CD4-positive, alpha-beta T cell treated with Interferon alpha-2 for 1 hour (primary cell): ENCODE data around the gene DGKQ.
A peak's percentile ranks its signal among the peaks of the same experiment; 100 is the strongest.
"Not testable (repeated sequence)": the region's sequence is repeated elsewhere in the genome, so short reads cannot be mapped to it uniquely, and the experiment has no call there.

Source experiments
- DNase-seq, 2 donors: peaks; one replicate each; pipeline ENCODE4 v3.0.0-alpha.2; 2020 to 2022

The DGKQ gene

DNA sequence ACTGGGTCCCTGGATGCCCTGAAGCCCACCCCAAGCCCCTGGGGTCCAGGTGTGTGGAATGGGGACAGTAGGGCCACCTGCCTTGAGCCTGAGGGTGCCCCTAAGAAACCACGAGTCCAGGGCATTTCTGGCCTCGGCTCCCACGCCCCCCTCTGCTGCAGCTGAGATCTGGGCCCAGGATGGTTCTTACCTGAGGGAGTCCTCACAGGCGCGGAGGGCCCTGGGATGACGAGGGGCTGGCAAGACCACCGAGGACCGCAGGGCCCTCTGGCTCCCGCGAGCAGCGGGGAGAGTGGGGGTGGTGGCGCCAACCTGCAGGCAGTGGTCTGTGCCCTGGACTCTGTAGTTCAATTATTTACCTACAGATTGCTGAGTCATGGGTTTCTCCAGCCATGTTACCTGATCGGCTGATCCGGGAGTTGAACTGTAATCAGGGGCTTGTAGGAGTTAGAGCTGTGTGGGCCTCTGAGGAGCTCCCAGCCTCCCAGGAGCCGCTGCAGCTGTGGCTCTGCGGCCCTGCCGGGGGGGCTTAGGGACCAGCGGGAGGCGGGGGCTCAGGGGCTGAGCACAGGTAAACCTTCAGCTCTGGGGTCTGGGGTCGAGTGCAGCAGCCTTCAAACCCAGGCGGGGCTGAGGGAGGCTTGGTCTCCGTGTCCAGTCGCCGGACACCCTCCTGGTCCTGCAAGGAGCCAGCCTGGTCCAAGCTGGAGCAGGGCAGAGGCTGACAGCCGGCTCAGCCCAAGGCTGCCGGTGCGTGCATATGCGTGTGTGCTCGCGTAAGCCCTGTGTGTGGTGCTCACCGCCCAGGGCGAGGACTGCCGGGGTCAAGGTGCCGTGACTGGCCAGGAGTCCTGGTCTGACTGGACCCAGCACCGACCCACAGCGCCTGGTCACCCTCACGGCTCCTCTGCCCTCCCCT lies 20.0 kb upstream of the DGKQ start, which contains the start of gene SLC26A1:
Gene SLC26A1, minus strand, starts transcription at position 294 of the 919 bp plus-strand sequence. CDS start 1,701 bp downstream, outside the sequence.
- no peak for DNase-seq

DNA sequence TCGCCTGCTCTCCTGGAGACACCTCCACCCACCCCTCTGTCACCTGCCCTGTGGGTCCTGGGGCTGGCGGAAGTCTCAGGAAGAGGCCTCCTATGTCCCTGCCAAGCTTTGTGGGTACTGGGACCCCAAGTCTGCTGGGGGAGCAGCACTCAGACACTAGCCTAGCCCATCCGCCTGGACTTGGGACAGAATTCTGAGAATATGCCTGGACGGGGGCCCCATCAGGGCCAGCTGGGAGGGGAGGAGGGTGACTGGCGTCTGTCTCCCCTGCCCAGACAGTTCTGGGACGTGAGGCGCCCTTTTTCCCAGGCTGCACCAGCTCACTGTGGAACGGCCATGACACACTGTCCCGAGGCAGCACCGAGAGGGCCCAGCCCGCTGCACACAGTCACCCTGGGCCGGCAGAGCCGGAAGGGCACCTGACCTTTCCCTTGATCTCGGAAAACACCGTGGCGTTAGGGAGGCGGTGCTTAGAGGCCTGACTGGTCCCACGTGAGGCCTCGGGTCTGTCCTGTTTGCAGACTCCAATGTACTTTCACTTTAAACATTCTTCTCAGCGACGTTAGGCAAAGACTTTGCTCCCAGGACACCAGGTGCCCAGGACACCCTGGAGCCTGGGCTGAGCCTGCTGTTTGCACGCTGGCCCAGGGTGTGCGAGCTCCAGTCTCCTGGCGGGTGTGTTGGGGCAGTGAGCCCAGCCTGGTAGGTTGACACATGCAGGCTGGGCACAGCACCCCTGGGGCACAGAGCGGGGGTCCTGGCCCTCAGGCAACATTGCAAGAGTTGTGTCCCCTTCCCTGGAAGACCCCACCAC lies 19.1 kb upstream of the DGKQ start:
- DNase-seq = no peak

DNA sequence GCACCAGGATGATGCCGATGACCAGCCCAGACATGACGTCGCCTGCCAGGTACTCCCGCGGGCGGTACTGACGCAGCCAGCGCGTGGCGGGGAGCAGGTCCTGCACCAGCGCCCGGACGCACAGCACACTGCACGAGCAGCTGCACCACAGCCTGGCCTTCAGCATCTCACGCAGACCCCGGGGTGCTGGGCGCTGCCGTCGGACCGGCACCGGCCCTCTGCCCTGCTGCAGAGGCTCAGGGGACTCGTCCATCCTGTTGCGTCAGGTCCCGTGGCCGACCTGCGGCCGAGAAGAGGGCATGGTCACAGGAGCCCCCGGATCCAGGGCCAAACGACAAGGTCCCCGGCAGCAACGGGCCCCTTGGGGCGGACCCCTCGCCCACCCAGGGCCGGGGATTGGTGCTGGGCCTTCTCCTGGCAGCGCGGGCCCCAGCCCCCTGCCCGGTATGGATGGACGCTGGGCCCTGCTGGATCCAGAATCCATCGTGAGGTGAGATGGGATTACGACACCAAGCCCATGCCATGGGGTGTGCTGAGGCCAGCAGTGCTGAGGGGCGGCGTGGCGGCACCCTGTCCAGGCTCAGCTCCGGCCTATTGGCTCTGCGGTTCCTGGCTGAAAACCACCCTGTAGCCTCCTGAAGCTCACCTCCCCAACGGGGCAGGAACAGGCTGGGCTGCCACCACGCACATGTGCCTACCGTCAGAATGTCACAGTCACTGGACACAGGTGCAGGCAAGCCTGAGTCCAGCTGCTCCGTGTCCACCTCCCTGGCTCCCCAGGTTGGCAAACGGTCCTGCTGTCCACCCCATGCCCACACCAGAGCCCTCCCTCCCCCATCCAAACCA lies 18.3 kb upstream of the DGKQ start:
- DNase-seq = no peak

DNA sequence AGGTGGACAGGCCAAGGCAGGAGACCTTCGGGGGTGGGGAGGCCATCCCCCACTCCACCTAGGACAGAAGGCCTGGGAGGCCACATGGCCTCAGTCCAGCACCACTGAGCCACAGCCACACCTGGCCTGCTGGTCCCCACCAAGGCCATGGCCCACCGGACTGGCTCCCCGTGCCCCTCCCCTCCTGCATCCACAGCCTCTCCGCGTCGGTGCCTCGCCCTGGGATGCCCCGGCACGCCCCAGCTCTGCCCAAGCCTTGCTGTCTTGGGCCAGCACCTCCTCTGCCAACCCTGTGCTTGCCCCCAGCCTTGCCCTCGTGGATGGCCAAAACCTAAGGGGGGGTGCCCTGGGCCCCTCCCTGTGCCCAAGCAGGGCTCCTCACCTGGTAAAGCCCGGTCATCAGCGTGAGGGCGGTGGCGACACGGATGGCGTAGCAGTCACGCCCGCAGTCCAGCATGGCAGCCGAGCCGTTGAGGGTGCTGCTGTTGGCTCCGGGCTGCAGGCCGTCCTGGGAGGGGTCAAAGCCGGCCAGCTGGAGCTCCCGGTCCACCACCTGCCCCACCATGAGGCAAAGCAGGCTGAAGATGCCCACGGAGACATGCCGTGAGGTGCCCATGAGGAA lies 17.5 kb upstream of the DGKQ start:
- no peak for DNase-seq

DNA sequence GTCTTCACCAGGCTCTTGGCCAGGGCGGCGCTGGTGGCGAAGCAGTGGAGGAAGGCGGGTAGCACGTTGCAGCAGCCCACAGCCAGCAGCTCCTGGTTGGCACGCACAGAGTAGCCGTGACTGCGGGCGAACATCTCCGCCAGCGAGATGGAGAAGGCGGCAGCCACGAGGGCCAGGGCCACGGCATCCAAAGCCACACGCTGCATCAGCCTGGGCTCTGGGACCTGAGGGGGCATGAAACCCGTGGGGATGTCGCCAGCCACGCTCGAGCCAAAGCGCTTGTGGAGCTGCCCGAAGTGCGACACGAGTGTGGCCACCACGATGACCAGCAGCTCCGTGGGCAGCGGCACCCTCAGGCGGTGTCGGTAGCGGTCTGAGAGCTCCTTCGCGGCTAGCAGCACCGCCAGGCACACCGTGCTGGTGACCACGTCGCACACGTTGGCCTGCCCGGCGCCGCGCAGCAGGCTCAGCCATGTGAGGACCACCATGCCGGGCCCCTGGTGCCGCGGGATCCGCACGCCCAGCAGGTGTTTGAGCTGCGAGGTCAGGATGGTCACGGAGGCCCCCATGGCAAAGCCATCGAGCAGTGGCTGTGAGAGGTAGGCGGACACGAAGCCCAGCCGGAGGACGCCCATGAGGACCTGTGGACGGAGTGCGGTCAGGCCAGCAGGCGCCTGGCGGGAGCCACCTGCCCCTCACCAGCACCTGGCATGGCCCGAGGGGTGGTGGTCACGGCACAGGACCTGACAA lies 16.5 kb upstream of the DGKQ start:
- DNase-seq = no peak

DNA sequence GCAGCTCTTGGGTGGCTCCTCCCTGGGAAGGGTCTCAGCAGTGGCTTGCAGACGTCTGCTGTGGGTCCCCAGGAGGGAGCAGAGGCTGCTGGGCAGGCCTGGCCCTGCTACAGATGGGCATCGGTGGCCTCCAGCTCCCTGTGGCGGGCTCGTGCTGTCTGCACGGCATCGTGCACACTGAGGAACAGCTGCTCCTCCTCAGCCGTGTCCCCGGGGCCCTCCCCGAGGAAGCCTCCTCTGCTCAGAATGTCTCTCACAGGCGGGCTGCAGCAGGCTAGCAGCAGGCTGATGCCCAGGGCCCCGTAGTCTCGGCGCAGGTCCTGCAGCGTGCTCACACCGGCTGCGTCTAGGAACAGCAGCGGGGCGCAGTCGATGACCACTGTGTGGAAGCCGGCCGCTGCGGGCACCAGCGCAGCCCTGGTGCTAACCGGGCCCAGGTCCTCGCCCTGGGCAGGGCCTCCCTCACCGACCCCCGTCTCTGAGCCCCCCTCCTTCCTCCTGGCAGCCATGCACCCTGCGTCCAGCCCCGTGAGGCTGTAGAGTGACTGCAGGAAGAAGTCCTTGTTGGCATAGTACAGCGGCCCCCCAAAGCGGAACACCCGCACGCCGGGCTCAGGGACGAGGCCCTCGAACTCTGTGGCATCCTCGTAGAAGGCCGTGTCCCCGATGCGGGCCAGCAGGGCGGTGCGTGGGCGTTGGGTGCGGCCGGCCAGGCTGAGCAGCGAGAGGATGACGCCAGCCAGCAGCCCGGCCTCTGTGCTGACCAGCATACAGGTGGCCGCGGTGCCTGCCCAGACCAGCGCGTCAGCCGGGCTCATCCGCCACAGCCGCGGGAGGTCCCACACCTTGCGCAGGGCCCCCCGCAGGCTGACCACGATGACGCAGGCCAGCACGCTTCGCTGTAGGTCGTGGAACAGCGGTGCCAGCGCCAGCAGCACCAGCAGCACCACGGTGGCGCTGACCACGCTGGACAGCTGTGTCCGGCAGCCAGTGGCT lies 15.7 kb upstream of the DGKQ start:
- DNase-seq = no peak

DNA sequence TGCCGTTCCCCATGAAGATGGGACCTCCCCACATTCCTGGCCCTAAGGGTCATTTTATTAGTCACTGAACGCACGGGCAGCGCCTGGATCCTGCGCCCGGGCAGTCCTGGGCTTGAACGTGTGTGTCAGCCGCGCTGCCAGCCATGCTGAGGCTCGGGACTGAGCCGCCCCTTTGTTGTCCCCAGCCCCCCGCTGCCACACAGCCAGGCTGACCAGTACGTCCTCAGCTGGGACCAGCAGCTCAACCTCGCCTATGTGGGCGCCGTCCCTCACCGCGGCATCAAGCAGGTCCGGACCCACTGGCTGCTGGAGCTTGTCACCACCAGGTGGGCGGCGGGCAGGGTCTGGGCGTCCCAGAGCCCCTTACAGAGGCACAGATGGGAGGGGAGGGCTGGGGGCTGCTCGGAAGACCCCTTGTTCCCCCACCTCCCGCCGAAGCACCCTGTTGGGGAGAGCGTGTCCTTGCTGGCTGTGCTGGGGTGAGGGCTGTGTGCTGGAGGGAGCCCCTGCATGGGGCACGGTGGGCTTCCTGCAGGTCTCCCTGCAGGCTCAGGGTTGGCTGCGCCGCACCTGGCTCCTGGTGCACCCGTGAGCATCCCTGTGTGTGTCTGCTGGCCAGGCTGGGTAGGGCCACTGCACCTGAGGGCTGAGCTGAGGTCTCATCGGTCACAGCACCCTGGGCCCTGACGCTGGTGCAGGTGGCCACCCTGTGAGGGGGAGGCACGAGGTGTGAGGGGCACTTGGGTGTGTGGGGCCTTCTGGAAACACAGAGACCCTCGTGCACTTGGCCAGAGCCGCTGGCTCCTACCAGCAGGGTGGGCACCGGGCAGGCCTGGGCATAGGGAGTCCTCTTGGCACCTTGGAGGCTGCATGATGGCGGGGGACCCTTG lies 14.5 kb upstream of the DGKQ start:
- DNase-seq = no peak

DNA sequence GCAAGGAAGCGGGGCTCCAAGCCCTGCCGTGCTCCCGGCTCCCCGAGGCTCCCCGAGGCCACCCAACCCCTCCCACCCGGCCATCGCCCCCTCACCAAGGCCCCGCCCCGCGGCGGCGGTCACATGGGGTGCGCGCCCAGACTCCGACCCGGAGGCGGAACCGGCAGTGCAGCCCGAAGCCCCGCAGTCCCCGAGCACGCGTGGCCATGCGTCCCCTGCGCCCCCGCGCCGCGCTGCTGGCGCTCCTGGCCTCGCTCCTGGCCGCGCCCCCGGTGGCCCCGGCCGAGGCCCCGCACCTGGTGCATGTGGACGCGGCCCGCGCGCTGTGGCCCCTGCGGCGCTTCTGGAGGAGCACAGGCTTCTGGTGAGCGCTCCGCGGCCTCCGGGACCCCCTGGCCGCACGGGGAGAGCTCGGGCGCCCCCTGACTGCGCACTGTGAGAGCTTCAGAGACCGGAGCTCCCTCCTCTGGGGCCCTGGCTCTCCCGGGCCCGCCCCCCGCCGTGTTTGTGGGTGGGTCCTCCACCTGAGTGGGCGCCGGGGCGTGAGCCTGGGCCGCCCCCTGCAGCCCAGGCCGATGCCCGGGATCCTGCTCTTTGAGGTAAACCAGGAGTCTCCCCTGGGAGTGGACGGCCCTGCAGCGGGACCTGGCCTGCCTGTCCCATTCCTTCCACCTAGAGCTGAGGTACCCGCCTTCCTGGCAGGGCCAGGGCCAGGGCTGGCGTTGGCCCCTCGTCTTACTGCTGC lies 13.7 kb upstream of the DGKQ start, which contains the start of gene IDUA:
Gene IDUA, plus strand, starts transcription at position 166 of the 745 bp plus-strand sequence. Its CDS starts 41 bp downstream, at position 207.
- DNase-seq = peak; percentile 82 to 88

DNA sequence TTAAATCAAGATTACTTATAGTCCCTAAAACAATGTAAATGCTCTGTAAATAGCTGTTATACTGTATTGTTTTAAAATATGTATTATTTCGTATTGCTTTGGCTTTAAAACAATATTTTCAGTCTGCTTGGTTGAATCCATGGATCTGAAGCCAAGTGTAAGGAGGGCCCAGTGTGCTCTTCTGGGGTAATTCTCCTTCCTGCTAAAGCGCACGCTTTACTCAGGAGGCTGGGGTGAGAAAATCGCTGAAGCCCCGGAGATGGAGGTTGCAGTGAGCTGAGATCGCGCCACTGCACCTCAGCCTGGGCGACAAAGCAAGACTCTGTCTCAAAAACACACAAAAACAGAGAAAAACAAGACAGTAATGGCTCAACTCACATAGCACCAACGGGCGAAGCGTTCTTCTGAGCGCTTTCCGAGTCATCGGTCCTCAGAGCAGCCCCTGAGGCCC lies 13.1 kb upstream of the DGKQ start:
- DNase-seq = no peak

DNA sequence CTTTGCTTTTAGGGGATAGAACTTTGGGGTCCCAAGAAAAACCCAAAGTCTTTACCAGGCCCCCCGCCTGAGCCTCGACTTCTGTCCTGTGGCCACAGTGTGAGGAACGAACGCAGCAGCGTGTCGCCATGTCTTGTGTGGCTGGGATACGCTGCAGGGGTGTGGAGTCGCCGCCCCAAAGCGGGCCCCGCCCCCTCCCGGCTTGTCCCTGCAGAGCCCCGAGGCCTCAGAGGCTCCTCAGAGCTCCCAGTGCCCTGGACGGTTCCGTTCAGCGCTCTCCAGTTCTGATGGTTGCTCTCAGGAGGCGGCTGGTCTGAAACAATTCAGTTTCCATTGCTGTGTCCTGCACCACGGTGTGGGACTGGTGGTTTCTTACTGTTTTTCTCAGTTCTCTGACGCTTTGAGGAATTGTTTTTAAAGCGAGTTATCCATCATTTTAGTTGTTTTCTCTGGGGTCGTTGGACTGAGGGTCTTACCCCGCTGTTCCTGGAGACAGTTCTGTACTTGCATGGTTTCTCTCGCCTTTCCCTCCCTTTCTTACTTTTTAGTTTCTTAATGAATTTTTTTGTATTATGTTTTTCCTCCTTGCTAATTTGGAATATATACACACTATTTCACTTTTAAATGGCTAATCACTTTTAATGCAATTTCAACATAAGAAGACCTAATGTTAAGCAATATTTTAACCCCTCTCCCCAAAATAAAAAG lies 11.9 kb upstream of the DGKQ start:
- peak; percentile 67 to 71 for DNase-seq

DNA sequence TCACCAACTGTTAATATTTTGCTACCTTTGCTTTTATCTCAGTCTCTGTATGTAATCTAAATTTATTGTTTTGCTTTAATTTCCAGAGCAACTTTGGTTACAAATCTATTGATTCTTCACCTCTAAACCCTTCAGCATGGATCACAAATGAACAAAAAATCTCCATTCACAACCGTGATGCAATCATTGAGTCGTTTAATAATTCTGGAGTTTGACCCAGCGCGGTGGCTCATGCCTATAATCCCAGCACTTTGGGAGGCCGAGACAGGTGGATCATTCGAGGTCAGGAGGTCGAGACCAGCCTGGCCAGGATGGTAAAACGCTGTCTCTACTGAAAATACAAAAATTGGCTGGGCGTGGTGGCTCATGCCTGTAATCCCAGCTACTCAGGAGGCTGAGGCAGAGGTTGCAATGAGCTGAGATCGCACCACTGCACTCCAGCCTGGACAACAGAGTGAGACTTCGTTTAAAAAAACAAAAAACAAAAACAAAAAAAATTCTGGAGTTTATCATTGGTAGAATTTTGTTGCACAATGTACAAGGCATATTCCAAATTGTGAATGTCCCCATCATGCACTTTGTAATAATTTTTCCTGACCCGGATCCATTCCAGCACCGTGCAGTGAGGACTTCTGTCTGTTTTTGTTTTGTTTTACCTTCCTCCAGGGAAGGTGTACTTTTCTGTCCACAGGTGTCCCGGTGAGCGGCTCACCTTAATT lies 11.1 kb upstream of the DGKQ start:
- no peak for DNase-seq

DNA sequence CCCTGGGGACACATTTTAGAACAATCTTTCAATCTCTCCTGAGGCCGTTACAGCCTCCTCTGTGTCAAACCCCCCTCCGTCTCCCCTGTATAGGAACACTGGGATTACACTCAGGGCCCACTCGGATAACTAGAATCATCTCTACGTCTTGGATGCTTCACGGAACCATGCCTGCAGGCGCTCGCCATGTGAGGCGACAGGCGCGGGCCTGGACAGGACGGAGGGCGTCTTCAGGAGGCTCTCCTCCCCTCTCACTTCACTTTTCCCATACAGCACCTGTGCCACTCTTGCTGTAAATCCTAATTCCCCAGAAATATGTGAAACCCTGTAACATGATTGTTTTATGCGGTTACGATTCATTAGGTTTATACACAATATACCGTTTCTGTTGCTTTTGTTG lies 9.4 kb upstream of the DGKQ start:
- no peak for DNase-seq

DNA sequence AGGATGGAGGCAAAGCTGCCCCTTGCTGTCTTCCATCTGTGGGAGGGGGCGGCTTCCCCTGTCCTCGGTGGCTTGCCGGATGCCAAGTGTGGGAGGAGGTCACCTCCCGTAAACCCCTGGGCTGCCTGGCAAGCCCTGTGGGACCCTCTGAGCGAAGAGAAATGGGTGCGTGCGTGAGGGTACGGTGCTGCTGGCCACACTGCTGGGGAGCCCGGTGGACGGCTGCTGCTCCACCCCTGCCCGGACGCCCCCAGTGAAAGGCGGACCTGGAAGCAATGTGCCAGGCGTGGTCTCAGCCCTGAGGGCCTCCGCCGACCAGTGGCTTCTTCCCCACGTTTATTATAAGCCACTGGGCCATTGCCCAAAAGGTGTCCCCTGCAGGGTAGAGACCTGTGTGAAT lies 8.9 kb upstream of the DGKQ start:
- no peak for DNase-seq

DNA sequence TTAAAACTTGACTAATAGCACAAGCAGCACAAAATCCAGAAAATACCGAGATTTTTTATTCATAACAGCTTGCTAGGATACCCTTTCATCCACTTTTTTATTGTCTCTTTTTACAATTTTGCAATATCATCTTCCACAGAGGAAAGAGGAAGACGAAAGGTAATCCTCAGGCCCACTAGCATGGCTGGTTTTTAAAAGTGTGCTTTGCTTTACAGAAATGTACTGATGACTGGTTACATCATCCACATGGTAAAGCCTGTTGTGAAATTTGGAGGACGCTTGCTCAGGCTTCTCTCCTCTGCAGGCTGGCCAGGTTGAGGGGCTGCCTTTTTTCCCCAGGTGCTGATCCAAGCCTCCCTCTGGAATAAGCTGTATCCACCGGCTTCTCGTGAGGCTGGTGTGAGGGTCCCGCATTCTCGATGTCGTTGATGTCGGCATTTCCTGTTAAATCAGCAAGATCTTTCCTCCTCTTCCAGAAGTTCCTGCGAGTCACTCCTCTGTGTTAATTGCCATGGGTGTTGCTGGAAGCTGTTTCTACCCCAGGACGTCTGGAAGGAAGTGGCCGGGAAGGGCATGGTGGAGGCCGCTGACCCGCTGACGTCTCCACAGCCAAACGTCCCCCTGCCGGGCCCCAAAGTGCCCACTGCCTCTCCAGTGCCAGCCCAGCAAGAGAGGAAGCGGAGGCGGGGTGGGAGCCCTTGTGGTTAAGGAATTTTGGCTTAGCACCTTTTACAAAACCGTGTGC lies 5.8 kb upstream of the DGKQ start:
- no peak for DNase-seq

DNA sequence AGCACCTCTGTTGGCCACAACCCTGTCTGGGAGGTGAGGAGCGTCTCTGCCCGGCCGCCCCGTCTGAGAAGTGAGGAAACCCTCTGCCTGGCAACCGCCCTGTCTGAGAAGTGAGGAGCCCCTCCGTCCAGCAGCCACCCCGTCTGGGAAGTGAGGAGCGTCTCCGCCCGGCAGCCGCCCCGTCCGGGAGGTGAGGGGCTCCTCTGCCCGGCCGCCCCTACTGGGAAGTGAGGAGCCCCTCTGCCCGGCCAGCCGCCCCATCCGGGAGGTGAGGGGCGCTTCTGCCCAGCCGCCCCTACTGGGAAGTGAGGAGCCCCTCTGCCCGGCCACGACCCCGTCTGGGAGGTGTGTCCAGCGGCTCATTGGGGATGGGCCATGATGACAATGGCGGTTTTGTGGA lies 2.6 kb upstream of the DGKQ start:
- not testable (repeated sequence) for DNase-seq

DNA sequence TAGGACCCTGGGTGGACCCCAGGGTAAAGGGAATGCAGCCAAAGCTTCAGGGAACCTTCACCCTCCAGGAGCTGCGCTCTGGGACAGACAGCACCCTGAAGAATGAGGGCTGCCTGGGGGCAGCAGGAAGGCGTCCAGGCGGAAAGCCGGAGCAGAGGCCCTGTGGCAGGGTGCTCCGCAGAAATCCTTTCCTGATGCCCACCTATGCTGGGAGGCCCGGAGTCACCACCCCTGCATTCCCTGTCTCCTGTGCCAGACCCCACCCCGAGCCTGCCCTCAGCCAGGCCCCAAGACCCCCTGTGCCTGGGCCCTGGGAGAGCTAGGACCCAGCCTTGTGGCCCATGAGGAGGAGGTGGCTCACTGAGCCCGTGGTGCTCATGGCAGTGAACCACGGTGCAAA lies 1.3 kb upstream of the DGKQ start:
- DNase-seq = no peak
